Cardiac muscle cell (in vitro differentiated cells and primary cell): Measurements from ENCODE around the gene DOC2B. TPM values are rescaled to one million over a fixed set of nuclear protein-coding genes. Genes with fewer than 3 reads are reported as not detected.
"Not testable (repeated sequence)": the region's sequence is repeated elsewhere in the genome, so short reads cannot be mapped to it uniquely, and the experiment has no call there.

Source experiments
- DNase-seq, 2 donors: peaks; one replicate each; pipeline versions ENCODE4 v3.0.0 to v3.0.0-alpha.2; 2010 to 2017; ENCODE audit warnings: low read depth in 1 of 2, low spot score in 1 of 2
- H3K27ac ChIP-seq: fragments of 200-600 bp; sonication (generic); 2 replicates; pipeline ENCODE4 v1.5.1; 2016
- H3K27me3 ChIP-seq: fragments of 200-600 bp; sonication (generic); 2 replicates; pipeline ENCODE4 v1.6.0; 2016; ENCODE audit warnings: control low read depth
- H3K36me3 ChIP-seq: fragments of 200-600 bp; sonication (generic); 2 replicates; pipeline ENCODE4 v1.5.1; 2016; ENCODE audit warnings: control low read depth
- H3K4me1 ChIP-seq: fragments of 200-600 bp; sonication (generic); 2 replicates; pipeline ENCODE4 v1.8.1; 2017; ENCODE audit warnings: low read depth, mild to moderate bottlenecking, mixed run types
- H3K4me3 ChIP-seq: fragments of 200-600 bp; sonication (generic); 2 replicates; pipeline ENCODE4 v1.5.1; 2016; ENCODE audit warnings: mild to moderate bottlenecking
- H3K9me3 ChIP-seq: fragments of 200-600 bp; sonication (generic); 2 replicates; pipeline ENCODE4 v1.5.1; 2017; ENCODE audit warnings: low read depth, mild to moderate bottlenecking, control low read depth
- polyA plus RNA-seq: library from polyadenylated mRNA; unstranded; fragments of >200 nt; fragmentation: Nextera tagmentation; extraction: Ambion mirVana; gene quantifications from 2 replicates; pipeline ENCODE4 v1.2.1, GENCODE V29; 2016
- total RNA-seq: library from RNA; depleted of rRNA; stranded (reverse); fragments of >200 nt; gene quantifications from 2 replicates; pipeline ENCODE4 v1.2.3, GENCODE V29; 2016
- TF ChIP-seq, protein P1 (sequence below): IDR thresholded peaks from 2 replicates; pipeline ENCODE4 v1.5.1; 2012; ENCODE audit warnings: low read depth, mild to moderate bottlenecking, low read length

The DOC2B gene
- total and polyA plus RNA-seq, 2 experiments from 2014 or later: 0.21 to 1.6 TPM

DNA sequence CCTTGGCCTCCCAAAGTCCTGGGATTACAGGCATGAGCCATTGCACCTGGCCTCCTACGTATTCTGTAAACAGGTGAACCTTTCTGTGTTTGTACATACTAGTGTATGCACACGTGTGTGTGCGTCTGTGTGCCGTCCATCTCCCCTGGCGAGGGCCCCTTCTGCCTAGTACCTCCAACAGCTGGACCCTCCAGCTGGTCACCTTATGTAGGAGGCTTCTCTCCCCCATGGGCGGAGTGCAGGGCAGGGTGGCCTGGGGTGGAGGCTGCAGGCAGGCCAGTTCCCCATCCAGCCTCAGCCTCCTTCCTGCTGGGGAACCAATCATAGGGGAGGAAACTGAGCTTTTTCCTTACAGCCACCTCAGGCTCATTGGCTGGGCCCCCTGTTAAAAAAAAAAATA is 24.4 kb upstream of the DOC2B start:
- H3K27ac ChIP-seq: no peak overlapping the region
- no peaks in the 10 kb centered on the region for H3K9me3 ChIP-seq
- no peak for DNase-seq
- TF ChIP-seq, protein P1, sequence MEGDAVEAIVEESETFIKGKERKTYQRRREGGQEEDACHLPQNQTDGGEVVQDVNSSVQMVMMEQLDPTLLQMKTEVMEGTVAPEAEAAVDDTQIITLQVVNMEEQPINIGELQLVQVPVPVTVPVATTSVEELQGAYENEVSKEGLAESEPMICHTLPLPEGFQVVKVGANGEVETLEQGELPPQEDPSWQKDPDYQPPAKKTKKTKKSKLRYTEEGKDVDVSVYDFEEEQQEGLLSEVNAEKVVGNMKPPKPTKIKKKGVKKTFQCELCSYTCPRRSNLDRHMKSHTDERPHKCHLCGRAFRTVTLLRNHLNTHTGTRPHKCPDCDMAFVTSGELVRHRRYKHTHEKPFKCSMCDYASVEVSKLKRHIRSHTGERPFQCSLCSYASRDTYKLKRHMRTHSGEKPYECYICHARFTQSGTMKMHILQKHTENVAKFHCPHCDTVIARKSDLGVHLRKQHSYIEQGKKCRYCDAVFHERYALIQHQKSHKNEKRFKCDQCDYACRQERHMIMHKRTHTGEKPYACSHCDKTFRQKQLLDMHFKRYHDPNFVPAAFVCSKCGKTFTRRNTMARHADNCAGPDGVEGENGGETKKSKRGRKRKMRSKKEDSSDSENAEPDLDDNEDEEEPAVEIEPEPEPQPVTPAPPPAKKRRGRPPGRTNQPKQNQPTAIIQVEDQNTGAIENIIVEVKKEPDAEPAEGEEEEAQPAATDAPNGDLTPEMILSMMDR: no peak
- H3K36me3 ChIP-seq: no peaks in the 10 kb centered on the region
- H3K27me3 ChIP-seq: no peaks in the 10 kb centered on the region
- no peaks in the 10 kb centered on the region for H3K4me1 ChIP-seq
- no peak overlapping the region for H3K4me3 ChIP-seq

DNA sequence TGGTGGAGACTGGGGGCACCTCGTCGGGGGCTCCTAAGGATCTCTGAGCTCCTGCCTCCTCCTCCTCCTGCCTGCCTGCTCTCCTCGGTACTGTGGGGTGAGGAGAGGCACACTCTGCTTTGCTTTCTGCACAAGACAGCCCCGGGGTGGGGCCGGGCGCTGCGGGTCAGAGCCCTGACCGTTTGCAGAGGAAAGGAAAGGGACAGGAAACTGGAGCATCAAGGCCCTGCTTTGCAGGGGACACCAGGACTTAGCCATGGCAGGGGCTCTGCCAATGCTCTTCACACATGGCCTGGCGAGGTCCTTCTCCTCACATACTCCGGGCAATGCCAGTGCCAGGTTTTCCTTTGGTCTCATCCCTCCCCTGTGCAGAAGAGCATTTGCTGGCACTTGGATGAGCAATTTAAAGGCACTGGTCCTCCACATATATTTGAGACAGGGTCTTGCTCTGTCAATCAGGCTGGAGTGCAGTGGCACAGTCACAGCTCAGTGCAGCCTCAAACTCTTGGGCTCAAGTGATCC is 23.8 kb upstream of the DOC2B start:
- H3K27ac ChIP-seq: no peak overlapping the region
- no peaks in the 10 kb centered on the region for H3K36me3 ChIP-seq
- H3K9me3 ChIP-seq: no peaks in the 10 kb centered on the region
- TF ChIP-seq, protein P1: no peak
- no peaks in the 10 kb centered on the region for H3K27me3 ChIP-seq
- DNase-seq: no peak
- no peaks in the 10 kb centered on the region for H3K4me1 ChIP-seq
- H3K4me3 ChIP-seq: no peak overlapping the region

DNA sequence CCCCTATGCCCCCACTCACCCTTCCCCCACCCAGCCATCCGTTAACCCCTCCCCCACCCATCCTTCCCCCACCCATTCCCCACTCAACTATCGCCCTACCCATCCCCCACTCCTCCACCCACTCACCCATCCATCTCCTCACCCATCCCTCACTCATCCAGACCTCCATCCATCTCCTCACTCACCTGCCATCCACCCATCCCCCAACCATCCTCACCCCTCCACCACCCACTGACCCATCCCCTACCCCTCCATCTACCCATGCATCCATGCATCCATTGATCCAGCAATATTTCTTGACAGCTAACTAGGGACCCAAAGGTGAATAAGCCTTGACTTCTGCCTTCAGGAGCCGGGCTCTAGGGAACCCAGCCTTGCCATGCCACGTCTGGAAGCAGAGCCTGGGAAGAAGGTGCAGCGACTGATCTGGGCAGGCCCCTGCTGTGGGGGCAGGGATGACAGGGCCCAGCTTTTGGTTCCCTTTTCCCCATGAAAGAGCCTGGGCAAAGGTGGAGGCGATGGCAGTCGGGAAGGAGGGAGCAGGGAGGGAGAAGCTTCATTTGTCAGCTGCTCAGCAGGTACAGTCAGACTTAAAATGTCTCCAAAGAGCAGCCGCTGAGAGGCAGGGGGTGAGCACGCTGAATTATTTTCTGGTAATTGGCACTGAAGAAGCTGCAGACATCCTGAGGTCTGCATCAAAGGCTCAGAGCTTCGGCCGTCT is 23.1 kb upstream of the DOC2B start:
- no peak for DNase-seq
- Histone ChIP-seq H3K27me3 (no peaks in the 10 kb centered on the region), H3K4me1 (no peaks in the 10 kb centered on the region), H3K36me3 (no peaks in the 10 kb centered on the region), H3K27ac (no peak overlapping the region), H3K4me3 (no peak overlapping the region), H3K9me3 (no peaks in the 10 kb centered on the region)
- TF ChIP-seq, protein P1: no peak

DNA sequence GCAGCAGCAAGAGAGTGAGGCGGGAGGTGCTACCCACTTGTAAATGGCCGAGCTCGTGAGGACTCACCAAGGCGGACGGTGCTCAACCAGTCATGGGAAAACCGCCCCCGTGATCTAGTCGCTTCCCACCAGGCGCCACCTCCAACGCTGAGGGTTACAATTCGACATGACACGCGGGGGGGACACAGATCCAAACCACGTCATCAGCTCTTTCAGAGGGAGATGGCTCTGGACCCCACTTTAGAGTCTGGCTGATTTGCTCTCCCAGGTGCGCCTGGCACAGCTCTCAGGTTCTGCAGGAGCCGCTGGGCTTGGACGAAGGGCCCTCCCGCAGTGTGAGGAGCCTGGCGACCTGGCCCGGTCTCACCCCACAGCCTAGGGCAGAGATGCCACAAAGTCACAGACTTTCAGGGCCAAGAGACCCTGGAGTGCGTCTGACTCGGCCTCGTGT is 21.1 kb upstream of the DOC2B start:
- Histone ChIP-seq H3K27me3 (no peaks in the 10 kb centered on the region), H3K36me3 (no peaks in the 10 kb centered on the region), H3K4me1 (no peaks in the 10 kb centered on the region), H3K4me3 (no peak overlapping the region), H3K9me3 (no peaks in the 10 kb centered on the region), H3K27ac (no peak overlapping the region)
- TF ChIP-seq, protein P1: no peak
- DNase-seq: no peak

DNA sequence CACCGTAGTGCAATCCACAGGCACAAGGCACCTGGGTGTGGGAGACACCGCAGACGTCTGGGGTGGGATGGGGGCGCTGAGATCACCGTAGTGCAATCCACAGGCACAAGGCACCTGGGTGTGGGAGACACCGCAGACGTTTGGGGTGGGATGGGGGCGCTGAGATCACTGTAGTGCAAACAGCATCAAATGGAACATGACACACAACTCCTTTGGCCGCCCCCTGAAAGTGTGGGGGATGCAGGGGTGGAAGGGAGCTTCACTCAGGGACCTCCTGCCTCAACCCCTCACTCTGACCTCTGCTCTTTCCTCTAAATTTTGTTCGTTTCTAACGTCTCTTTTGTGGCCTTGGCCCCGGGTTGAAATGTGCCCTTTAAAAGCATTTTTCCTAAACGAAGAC is 20.3 kb upstream of the DOC2B start:
- H3K4me1 ChIP-seq, H3K27ac ChIP-seq, H3K27me3 ChIP-seq, H3K36me3 ChIP-seq, H3K4me3 ChIP-seq, DNase-seq, H3K9me3 ChIP-seq: not testable (repeated sequence)

DNA sequence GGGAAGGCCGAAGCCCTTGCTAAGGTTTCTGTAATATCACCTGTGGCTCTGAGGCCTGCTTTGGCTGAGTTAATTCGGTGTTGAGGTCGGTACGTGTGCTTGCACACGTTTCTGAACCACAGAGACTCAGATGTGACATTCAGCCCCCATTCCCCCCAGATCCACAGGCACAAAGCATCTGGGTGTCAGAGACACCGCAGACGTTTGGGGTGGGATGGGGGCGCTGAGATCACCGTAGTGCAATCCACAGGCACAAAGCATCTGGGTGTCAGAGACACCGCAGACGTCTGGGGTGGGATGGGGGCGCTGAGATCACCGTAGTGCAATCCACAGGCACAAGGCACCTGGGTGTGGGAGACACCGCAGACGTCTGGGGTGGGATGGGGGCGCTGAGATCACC is 19.8 kb upstream of the DOC2B start:
- not testable (repeated sequence) for DNase-seq, H3K9me3 ChIP-seq, H3K27me3 ChIP-seq, H3K27ac ChIP-seq, H3K4me3 ChIP-seq, H3K36me3 ChIP-seq, H3K4me1 ChIP-seq
